Progenitor cell of endocrine pancreas (in vitro differentiated cells): ENCODE results near the gene ALG11. TPM values are rescaled to one million over a fixed set of nuclear protein-coding genes. Genes with fewer than 3 reads are reported as not detected.

Experiments used
- DNase-seq: peaks from one replicate; pipeline ENCODE4 v3.0.0; 2021; ENCODE audit warnings: low spot score; ENCODE audit not compliant: unreplicated experiment
- H3K27ac Mint-ChIP-seq: 2 replicates; pipeline ENCODE4 v1.8.0; 2021; ENCODE audit warnings: mild to moderate bottlenecking, moderate library complexity, mixed read lengths
- H3K27me3 Mint-ChIP-seq: 2 replicates; pipeline ENCODE4 v1.8.0; 2021; ENCODE audit warnings: mixed read lengths
- H3K36me3 Mint-ChIP-seq: 2 replicates; pipeline ENCODE4 v1.8.0; 2022; ENCODE audit warnings: mixed read lengths; ENCODE audit not compliant: insufficient read depth
- H3K4me1 Mint-ChIP-seq: 2 replicates; pipeline ENCODE4 v1.8.0; 2021; ENCODE audit warnings: low read depth, mixed read lengths
- H3K4me3 Mint-ChIP-seq: 2 replicates; pipeline ENCODE4 v1.8.0; 2021; ENCODE audit warnings: low read depth, mild to moderate bottlenecking, moderate library complexity, mixed read lengths
- H3K9me3 Mint-ChIP-seq: 2 replicates; pipeline ENCODE4 v1.8.0; 2021; ENCODE audit warnings: low read depth, mixed read lengths
- CTCF ChIP-seq: fragments of 200-600 bp; sonication (generic); IDR thresholded peaks from one replicate; pipeline ENCODE4 v1.5.0; 2021; ENCODE audit warnings: antibody characterized with exemption, mild to moderate bottlenecking; ENCODE audit not compliant: unreplicated experiment
- total RNA-seq: library from RNA; stranded (reverse); gene quantifications from 2 replicates; pipeline ENCODE4 v1.2.1, GENCODE V29; 2021

The ALG11 gene
- total RNA-seq, 1 donor from 2014 or later, result 45.1 TPM

- H3K4me1 Mint-ChIP-seq, result peaks cover 50% of the 10 kb centered on the region
- no peaks in the 10 kb centered on the region for H3K27me3 Mint-ChIP-seq
- no peak overlapping the region for H3K4me3 Mint-ChIP-seq
- no peaks in the 10 kb centered on the region for H3K9me3 Mint-ChIP-seq
- no peak overlapping the region for H3K27ac Mint-ChIP-seq
- no peak for TF ChIP-seq CTCF
- peaks cover 2% of the 10 kb centered on the region for H3K36me3 Mint-ChIP-seq
- no peak for DNase-seq
These were observed 18.5 kb upstream of the ALG11 start for GRCh38 chr13:51993713-51994112.

DNA sequence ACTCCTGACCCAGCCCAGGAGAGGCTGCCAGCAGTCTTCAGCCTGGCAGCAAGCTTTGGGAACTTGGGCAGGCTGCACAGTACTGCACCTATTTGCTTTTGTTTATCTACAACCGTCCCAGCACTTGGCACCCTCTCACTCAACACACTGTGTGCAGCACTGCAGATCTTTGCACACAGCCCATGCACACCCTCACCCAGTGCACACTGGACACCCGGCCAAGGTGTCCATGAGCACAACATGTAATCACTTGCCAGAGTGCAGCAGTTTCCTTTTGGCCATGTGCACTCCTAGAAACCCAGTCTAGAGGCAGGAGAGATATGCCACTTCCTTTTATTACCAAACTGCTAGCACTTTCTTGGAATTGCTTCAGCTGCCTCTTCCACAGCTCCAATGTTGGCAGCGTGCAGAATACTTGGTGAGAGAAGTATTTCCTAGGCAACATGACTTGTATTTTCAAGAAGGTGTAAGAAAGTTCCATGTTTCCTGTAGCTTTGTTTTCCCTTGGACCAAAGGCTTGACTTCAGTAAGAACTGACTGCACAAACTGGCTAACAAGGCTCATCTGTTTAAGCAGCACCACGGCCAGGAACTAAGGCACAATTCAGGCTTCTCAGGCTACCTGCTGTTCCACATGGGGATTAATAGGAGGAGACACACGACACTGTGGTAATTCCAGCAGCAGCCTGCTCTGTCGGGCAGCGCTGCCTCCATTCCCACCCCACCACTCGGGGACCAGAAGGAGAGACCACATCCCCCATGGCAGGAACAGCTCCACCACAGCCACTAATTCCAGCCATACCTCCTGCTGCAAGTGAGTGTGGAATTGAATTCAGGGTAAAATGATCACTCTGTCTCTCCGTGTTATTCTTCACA is 16.3 kb upstream of the ALG11 start:
- H3K4me3 Mint-ChIP-seq, result no peak overlapping the region
- DNase-seq, result no peak
- peak overlapping the region; percentile 63 for H3K27ac Mint-ChIP-seq
- peaks cover 67% of the 10 kb centered on the region for H3K4me1 Mint-ChIP-seq
- H3K27me3 Mint-ChIP-seq, result no peaks in the 10 kb centered on the region
- peaks cover 2% of the 10 kb centered on the region for H3K36me3 Mint-ChIP-seq
- no peak for TF ChIP-seq CTCF
- H3K9me3 Mint-ChIP-seq, result no peaks in the 10 kb centered on the region

- DNase-seq, result no peak
- no peaks in the 10 kb centered on the region for H3K9me3 Mint-ChIP-seq
- peaks cover 72% of the 10 kb centered on the region for H3K4me1 Mint-ChIP-seq
- H3K36me3 Mint-ChIP-seq, result no peaks in the 10 kb centered on the region
- no peaks in the 10 kb centered on the region for H3K27me3 Mint-ChIP-seq
- H3K4me3 Mint-ChIP-seq, result no peak overlapping the region
- TF ChIP-seq CTCF, result no peak
- H3K27ac Mint-ChIP-seq, result peak overlapping the region; percentile 88
These were observed 15.6 kb upstream of the ALG11 start for GRCh38 chr13:51996641-51997040.

DNA sequence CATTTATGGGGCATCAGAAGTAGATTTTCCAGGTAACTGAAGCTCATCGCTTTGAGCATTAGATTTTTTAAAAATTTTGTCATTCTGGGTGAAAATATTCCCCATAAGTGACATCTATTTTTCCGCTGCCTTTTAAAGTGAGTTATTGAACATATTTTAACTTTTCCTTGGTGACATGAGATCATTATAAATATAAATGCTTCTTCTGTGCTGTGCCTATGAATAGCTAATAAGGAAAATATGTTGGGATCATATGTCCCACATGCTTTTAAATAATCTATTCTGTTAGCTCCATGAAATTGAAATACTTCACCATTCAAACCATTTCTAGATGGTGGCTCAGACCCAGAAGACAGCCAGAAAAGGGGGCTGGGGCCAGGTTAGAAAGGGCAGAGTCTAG is 15.0 kb upstream of the ALG11 start:
- no peaks in the 10 kb centered on the region for H3K36me3 Mint-ChIP-seq
- H3K4me1 Mint-ChIP-seq, result peaks cover 75% of the 10 kb centered on the region
- H3K27me3 Mint-ChIP-seq, result no peaks in the 10 kb centered on the region
- DNase-seq, result no peak
- H3K4me3 Mint-ChIP-seq, result no peak overlapping the region
- H3K27ac Mint-ChIP-seq, result peak overlapping the region; percentile 88
- no peak for TF ChIP-seq CTCF
- no peaks in the 10 kb centered on the region for H3K9me3 Mint-ChIP-seq

DNA sequence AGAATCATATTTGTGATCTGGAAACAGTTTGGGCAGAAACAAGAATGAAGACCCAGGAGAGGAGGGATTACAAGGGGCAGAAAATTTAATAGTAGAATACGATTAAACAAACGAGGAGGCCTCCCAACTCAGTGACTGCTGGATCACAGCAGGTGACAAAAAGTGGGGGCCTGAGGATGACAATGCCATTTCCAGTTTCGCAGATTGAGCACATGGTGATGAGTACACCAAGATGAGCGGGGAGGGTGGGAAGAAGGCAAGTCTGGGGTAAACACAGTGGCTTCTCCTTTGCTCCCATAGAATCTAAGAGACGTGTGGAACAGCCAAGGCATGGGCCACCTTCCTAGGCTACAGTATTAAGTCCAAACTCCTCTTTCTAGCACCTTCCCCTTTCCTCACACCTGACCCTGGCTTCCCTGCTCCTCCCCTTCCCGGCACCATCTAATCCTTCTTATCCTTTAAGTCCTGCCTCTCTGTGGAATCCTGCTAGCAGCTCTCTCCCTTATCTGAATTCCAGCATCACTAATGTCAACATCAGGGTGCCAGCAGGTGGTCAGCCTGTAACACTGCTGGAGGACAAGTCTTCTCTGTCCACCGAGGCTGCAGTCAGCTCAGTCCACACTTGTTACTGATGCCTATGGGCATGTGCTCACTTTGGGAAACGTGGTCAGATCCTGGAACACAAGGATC is 14.4 kb upstream of the ALG11 start:
- Mint-ChIP-seq H3K4me1 (peaks cover 77% of the 10 kb centered on the region), H3K4me3 (peak overlapping the region; percentile 17), H3K9me3 (no peaks in the 10 kb centered on the region), H3K36me3 (no peaks in the 10 kb centered on the region), H3K27ac (peak overlapping the region; percentile 88), H3K27me3 (no peaks in the 10 kb centered on the region)
- TF ChIP-seq CTCF, result no peak
- no peak for DNase-seq
